H1 (cell line): ENCODE results near the gene ARHGAP18. TPM values are rescaled to one million over a fixed set of nuclear protein-coding genes. Genes with fewer than 3 reads are reported as not detected.

Experiments used
- CTCF ChIA-PET: fragments of 300-600 bp; sonication (Branson Sonifier 250); formaldehyde crosslinking; loops from one replicate; lab custom pipeline; 2021; ENCODE audit not compliant: partially characterized antibody; lab: Charles Lee
- POLR2A ChIA-PET: fragments of 300-600 bp; sonication (Branson Sonifier 250); formaldehyde crosslinking; loops from one replicate; lab custom pipeline; 2021; ENCODE audit warnings: inconsistent platforms; ENCODE audit not compliant: partially characterized antibody; lab: Charles Lee
- DNase-seq, 2 experiments: peaks; one replicate each; pipeline versions ENCODE4 v3.0.0 to v3.0.0-alpha.2; 2010 to 2022; ENCODE audit warnings: low spot score in 2 of 2, low read depth in 1 of 2, mixed read lengths in 1 of 2
- FAIRE-seq: peaks from 2 replicates; lab custom pipeline; 2011; peaks lifted over from hg19 to GRCh38; lab: Jason Lieb, UNC
- H2AFZ ChIP-seq: 2 replicates; pipeline ENCODE4 v1.8.1; 2012; ENCODE audit warnings: low read length, inconsistent platforms
- H2AK5ac ChIP-seq: 2 replicates; pipeline ENCODE4 v1.6.1; 2013; ENCODE audit warnings: low read depth, low read length
- H2BK120ac ChIP-seq: replicated peaks from 2 replicates; pipeline ENCODE3; 2013; ENCODE audit warnings: low read depth, low read length, inconsistent platforms
- H2BK12ac ChIP-seq: 2 replicates; pipeline ENCODE4 v1.6.1; 2013; ENCODE audit warnings: low read depth, low read length
- H2BK15ac ChIP-seq: 2 replicates; pipeline ENCODE4 v1.6.1; 2013; ENCODE audit warnings: low read length
- H2BK20ac ChIP-seq: 2 replicates; pipeline ENCODE4 v1.6.1; 2013; ENCODE audit warnings: low read length
- H2BK5ac ChIP-seq: 2 replicates; pipeline ENCODE4 v1.6.1; 2013; ENCODE audit warnings: low read depth, low read length
- H3K14ac ChIP-seq: 2 replicates; pipeline ENCODE4 v1.6.1; 2013; ENCODE audit warnings: inconsistent platforms; ENCODE audit not compliant: insufficient read length
- H3K18ac ChIP-seq: 2 replicates; pipeline ENCODE4 v1.6.1; 2013; ENCODE audit warnings: low read length; ENCODE audit errors: extremely low read depth
- H3K23ac ChIP-seq: 2 replicates; pipeline ENCODE4 v1.6.1; 2013; ENCODE audit warnings: inconsistent platforms; ENCODE audit not compliant: insufficient read length
- H3K23me2 ChIP-seq: 2 replicates; pipeline ENCODE4 v1.6.1; 2013; ENCODE audit warnings: low read depth, low read length
- H3K27ac ChIP-seq: 2 replicates; pipeline ENCODE4 v1.6.1; 2011; ENCODE audit warnings: low read depth, low read length, inconsistent platforms
- H3K27me3 ChIP-seq, 4 experiments: replicated peaks in 1 of 4; 1 replicate in 1 of 4; 2 replicates in 3 of 4; pipeline versions ENCODE4 v1.6.1 to v1.8.1; 2011 to 2013; ENCODE audit warnings: low read length in 3 of 4, mild to moderate bottlenecking in 3 of 4, inconsistent platforms in 2 of 4, mixed read lengths in 2 of 4, moderate library complexity in 1 of 4; ENCODE audit not compliant: control insufficient read depth in 3 of 4, insufficient read depth in 3 of 4; ENCODE audit errors: extremely low read depth in 1 of 4
- H3K36me3 ChIP-seq, 4 experiments: 2 replicates each; pipeline versions ENCODE4 v1.6.1 to v1.8.1; 2011 to 2013; ENCODE audit warnings: mild to moderate bottlenecking in 4 of 4, low read length in 3 of 4, moderate library complexity in 2 of 4, control low read depth in 1 of 4, inconsistent platforms in 1 of 4; ENCODE audit not compliant: insufficient read depth in 4 of 4, control insufficient read depth in 2 of 4
- H3K4ac ChIP-seq: replicated peaks from 2 replicates; pipeline ENCODE3; 2013; ENCODE audit warnings: low read length, low read depth, mixed read lengths, inconsistent platforms; ENCODE audit not compliant: insufficient read length
- H3K4me1 ChIP-seq, 4 experiments: replicated peaks in 1 of 4; 1 replicate in 1 of 4; 2 replicates in 3 of 4; pipeline versions ENCODE4 v1.6.1 to v1.8.1; 2011 to 2013; ENCODE audit warnings: low read length in 3 of 4, inconsistent platforms in 2 of 4, mixed read lengths in 1 of 4; ENCODE audit not compliant: insufficient read depth in 4 of 4, control insufficient read depth in 3 of 4
- H3K4me2 ChIP-seq, 2 experiments: 2 replicates each; pipeline versions ENCODE4 v1.6.1 to v1.8.1; 2011 to 2013; ENCODE audit warnings: low read depth in 2 of 2, low read length in 2 of 2, control low read depth in 1 of 2, inconsistent platforms in 1 of 2, mild to moderate bottlenecking in 1 of 2; ENCODE audit not compliant: insufficient read depth in 1 of 2
- H3K4me3 ChIP-seq, 4 experiments: fragments of 200-600, 300-600 bp in 1 of 4; sonication (generic), shearing (Covaris generic), sonication (Bioruptor Twin) in 1 of 4; 2 replicates each; pipeline versions ENCODE4 v1.5.1 to v1.8.1; 2011 to 2016; ENCODE audit warnings: low read length in 4 of 4, low read depth in 3 of 4, control low read depth in 2 of 4, inconsistent platforms in 2 of 4, mild to moderate bottlenecking in 2 of 4, mixed read lengths in 1 of 4, moderate library complexity in 1 of 4; ENCODE audit not compliant: insufficient read depth in 2 of 4; ENCODE audit errors: extremely low read depth in 1 of 4
- H3K56ac ChIP-seq: replicated peaks from 2 replicates; pipeline ENCODE3; 2013; ENCODE audit warnings: low read depth, mild to moderate bottlenecking, mixed read lengths, low read length, inconsistent platforms; ENCODE audit not compliant: insufficient read length
- H3K79me1 ChIP-seq: 2 replicates; pipeline ENCODE4 v1.6.1; 2013; ENCODE audit warnings: low read depth, low read length, control low read depth
- H3K79me2 ChIP-seq, 2 experiments: 2 replicates each; pipeline versions ENCODE4 v1.6.1 to v1.8.1; 2012 to 2013; ENCODE audit warnings: low read length in 2 of 2, mild to moderate bottlenecking in 2 of 2, inconsistent platforms in 1 of 2; ENCODE audit not compliant: insufficient read depth in 2 of 2, control insufficient read depth in 1 of 2
- H3K9ac ChIP-seq, 4 experiments: replicated peaks in 1 of 4; 1 replicate in 1 of 4; 2 replicates in 3 of 4; pipeline versions ENCODE4 v1.6.1 to v1.8.1; 2011 to 2013; ENCODE audit warnings: low read depth in 3 of 4, low read length in 3 of 4, control low read depth in 2 of 4, mild to moderate bottlenecking in 2 of 4, moderate library complexity in 2 of 4, inconsistent platforms in 1 of 4; ENCODE audit errors: extremely low read depth in 1 of 4
- H3K9me3 ChIP-seq, 2 experiments: 2 replicates each; pipeline versions ENCODE4 v1.6.1 to v1.8.1; 2012 to 2013; ENCODE audit warnings: mild to moderate bottlenecking in 2 of 2, moderate library complexity in 2 of 2, control low read depth in 1 of 2, inconsistent platforms in 1 of 2, low read depth in 1 of 2, low read length in 1 of 2, mixed read lengths in 1 of 2; ENCODE audit not compliant: insufficient read depth in 2 of 2
- H4K20me1 ChIP-seq, 2 experiments: replicated peaks in 1 of 2; 2 replicates each; pipeline versions ENCODE3 to v1.8.1; 2011 to 2013; ENCODE audit warnings: inconsistent platforms in 2 of 2, low read length in 2 of 2, mild to moderate bottlenecking in 1 of 2; ENCODE audit not compliant: insufficient read depth in 2 of 2, control insufficient read depth in 1 of 2
- H4K5ac ChIP-seq: 2 replicates; pipeline ENCODE4 v1.6.1; 2013; ENCODE audit warnings: low read length, low read depth, mixed read lengths, inconsistent platforms; ENCODE audit not compliant: insufficient read length
- H4K8ac ChIP-seq: 2 replicates; pipeline ENCODE4 v1.8.0; 2013; ENCODE audit warnings: mild to moderate bottlenecking, moderate library complexity, low read length, inconsistent platforms; ENCODE audit not compliant: insufficient read depth; ENCODE audit errors: extremely low read depth
- H4K91ac ChIP-seq: replicated peaks from 2 replicates; pipeline ENCODE3; 2013; ENCODE audit warnings: low read length, mixed read lengths, inconsistent platforms; ENCODE audit not compliant: insufficient read length
- ASH2L ChIP-seq: fragments of 200-600, 300-600 bp; sonication (generic); IDR thresholded peaks from one replicate; pipeline ENCODE4 v1.7.1; 2017; ENCODE audit warnings: low read length
- CHD1 ChIP-seq: IDR thresholded peaks from 2 replicates; pipeline ENCODE4 v1.6.1; 2012; ENCODE audit warnings: low read depth, low read length, improper control_type of control experiment
- EZH2 ChIP-seq: fragments of 200-600 bp; sonication (generic); IDR thresholded peaks from 2 replicates; pipeline ENCODE4 v1.7.1; 2012; ENCODE audit warnings: low read depth, mild to moderate bottlenecking, moderate library complexity, low read length, inconsistent platforms; ENCODE audit not compliant: severe bottlenecking
- KDM4A ChIP-seq: IDR thresholded peaks from one replicate; pipeline ENCODE4 v1.7.1; 2012; ENCODE audit warnings: low read depth, mild to moderate bottlenecking, moderate library complexity, low read length, inconsistent platforms; ENCODE audit not compliant: severe bottlenecking
- POU5F1 ChIP-seq: IDR thresholded peaks from 2 replicates; pipeline ENCODE4 v1.6.1; 2011; ENCODE audit warnings: low read depth, mild to moderate bottlenecking, low read length, moderate library complexity
- RFX5 ChIP-seq: IDR thresholded peaks from 2 replicates; pipeline ENCODE4 v1.6.1; 2011; ENCODE audit warnings: low read depth, low read length, improper control_type of control experiment, borderline replicate concordance
- RXRA ChIP-seq: IDR thresholded peaks from 2 replicates; pipeline ENCODE4 v1.6.1; 2011; ENCODE audit warnings: low read depth, mild to moderate bottlenecking, low read length, moderate library complexity; ENCODE audit not compliant: insufficient read depth
- SRF ChIP-seq: IDR thresholded peaks from 2 replicates; pipeline ENCODE4 v1.6.1; 2011; ENCODE audit warnings: mild to moderate bottlenecking, low read depth, low read length, moderate library complexity
- TAF7 ChIP-seq: optimal IDR thresholded peaks from 2 replicates; pipeline ENCODE3; 2011; ENCODE audit warnings: low read depth, mild to moderate bottlenecking, inconsistent platforms, low read length, moderate library complexity, borderline replicate concordance
- TCF12 ChIP-seq: IDR thresholded peaks from 2 replicates; pipeline ENCODE4 v1.6.1; 2011; ENCODE audit warnings: low read depth, mild to moderate bottlenecking, low read length
- WGBS, 2 experiments: shearing (Covaris generic) in 1 of 2; methylation state at CpG; one replicate each; pipeline versions ENCODE4 v1.1.6 to v1.1.7; 2013 to 2015; ENCODE audit warnings: low lambda C conversion rate in 2 of 2, mixed read lengths in 2 of 2, inconsistent platforms in 1 of 2, low coverage in 1 of 2, missing lambda C conversion rate in 1 of 2; ENCODE audit not compliant: insufficient replicate concordance in 2 of 2, insufficient coverage in 1 of 2, insufficient read length in 1 of 2; ENCODE audit errors: extremely low coverage in 1 of 2, missing lambda C conversion rate in 1 of 2; 5-methylcytosine and 5-hydroxymethylcytosine counted together
- polyA plus RNA-seq, 7 experiments: library from polyadenylated mRNA; depleted of rRNA in 3 of 7; stranded (reverse) in 5 of 7; unstranded in 2 of 7; fragments of >200 nt in 5 of 7; fragments of 200-250 nt in 2 of 7; gene quantifications; 1 replicate in 5 of 7; 2 replicates in 1 of 7; 4 replicates in 1 of 7; pipeline versions ENCODE4 v1.2.1 to v1.2.3, GENCODE V29; 2011 to 2013; ENCODE audit warnings: missing spikeins in 2 of 7, mixed read lengths in 2 of 7
- total RNA-seq: library from RNA; stranded (reverse); fragmentation: NEBNext Ultra II Directional; extraction: Animal tissue kit (Norgen Biotek cat#: 25700); gene quantifications from 2 replicates; pipeline ENCODE4 v1.2.1, GENCODE V29; 2021
- TF ChIP-seq, protein P1 (sequence below): IDR thresholded peaks from 2 replicates; pipeline ENCODE4 v1.6.1; 2012; ENCODE audit warnings: inconsistent platforms

Gene ARHGAP18
- total and polyA plus RNA-seq, 2 of the 8 experiments (the other 6 are each of a cell fraction or from before 2014, with no cell fraction given) = 0.83 to 4.5 TPM

DNA sequence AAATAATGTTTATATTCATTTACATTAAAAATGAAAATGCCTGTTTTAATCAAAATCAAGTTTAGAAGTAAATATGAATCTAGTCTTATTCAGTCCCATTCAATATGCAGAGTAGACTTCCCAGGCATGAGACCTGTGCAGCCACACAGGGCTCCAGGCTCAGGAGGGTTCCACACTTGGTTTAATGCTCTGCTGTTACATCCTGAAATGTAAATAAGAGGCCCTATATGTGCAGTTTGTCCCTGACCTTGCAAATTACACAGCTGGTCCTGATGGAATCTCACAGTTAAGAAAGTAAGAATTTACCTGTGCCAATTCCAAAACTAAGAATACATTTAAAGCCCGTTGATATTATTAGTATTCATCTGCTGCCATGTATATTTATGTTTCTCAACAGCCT, 79.4 kb downstream of the ARHGAP18 start:
- ChIA-PET POLR2A (no interaction called here), CTCF (interaction anchor here (0.8 to 1.5 kb wide), 3 partner anchors 10 to 32 kb away, joined by 3 to 4 read pairs (median 3); no protein-coding TSS in a partner anchor)
- H3K27me3 ChIP-seq = no peaks in the 10 kb centered on the region
- H2AK5ac ChIP-seq = no peak overlapping the region
- H3K4me2 ChIP-seq = no peak overlapping the region
- H4K20me1 ChIP-seq = no peaks in the 10 kb centered on the region
- H4K5ac ChIP-seq = no peak overlapping the region
- H2BK120ac ChIP-seq = no peak overlapping the region
- H2BK5ac ChIP-seq = no peak overlapping the region
- H3K56ac ChIP-seq = no peak overlapping the region
- no peak overlapping the region for H2AFZ ChIP-seq
- H3K4me1 ChIP-seq = no peaks in the 10 kb centered on the region
- H2BK12ac ChIP-seq = no peak overlapping the region
- no peak overlapping the region for H4K8ac ChIP-seq
- no peaks in the 10 kb centered on the region for H3K9me3 ChIP-seq
- H3K79me2 ChIP-seq = no peaks in the 10 kb centered on the region
- H2BK15ac ChIP-seq = no peak overlapping the region
- H3K27ac ChIP-seq = no peak overlapping the region
- H3K36me3 ChIP-seq = no peaks in the 10 kb centered on the region
- H3K14ac ChIP-seq = no peak overlapping the region
- FAIRE-seq (no peak), DNase-seq (no peak)
- no peak overlapping the region for H4K91ac ChIP-seq
- TF ChIP-seq TCF12 = no peak
- no peak for TF ChIP-seq EZH2
- TF ChIP-seq, protein P1, sequence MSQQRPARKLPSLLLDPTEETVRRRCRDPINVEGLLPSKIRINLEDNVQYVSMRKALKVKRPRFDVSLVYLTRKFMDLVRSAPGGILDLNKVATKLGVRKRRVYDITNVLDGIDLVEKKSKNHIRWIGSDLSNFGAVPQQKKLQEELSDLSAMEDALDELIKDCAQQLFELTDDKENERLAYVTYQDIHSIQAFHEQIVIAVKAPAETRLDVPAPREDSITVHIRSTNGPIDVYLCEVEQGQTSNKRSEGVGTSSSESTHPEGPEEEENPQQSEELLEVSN = no peak
- TF ChIP-seq KDM4A = no peak
- no peak for TF ChIP-seq CHD1
- TF ChIP-seq POU5F1 = no peak
- TF ChIP-seq SRF = no peak
- TF ChIP-seq ASH2L = no peak
- no peak for TF ChIP-seq TAF7
- no peak for TF ChIP-seq RXRA
- TF ChIP-seq RFX5 = no peak
- no peaks in the 10 kb centered on the region for H3K23me2 ChIP-seq
- no peak overlapping the region for H2BK20ac ChIP-seq
- no peak overlapping the region for H3K23ac ChIP-seq
- no peak overlapping the region for H3K4ac ChIP-seq
- no peak overlapping the region for H3K4me3 ChIP-seq
- 88% methylated on average over 1 of the region's 1 CpG; no CpG with 5 or more reads in 1 of the 2 experiments for WGBS, 2 experiments
- no peak overlapping the region for H3K9ac ChIP-seq
- H3K79me1 ChIP-seq = no peaks in the 10 kb centered on the region
- H3K18ac ChIP-seq = no peak overlapping the region
